ENCODE measurements around the gene SCGB1C1. TPM values are rescaled to one million over a fixed set of nuclear protein-coding genes. Genes with fewer than 3 reads are reported as not detected.

Gene SCGB1C1
- total and polyA plus RNA-seq, 10 of the 15 experiments (the other 5 are each of a cell fraction or from before 2014, with no cell fraction given), result not detected

GRCh38 chr11:225734-226453 is 33.0 kb downstream of the SCGB1C1 start:
- ChIA-PET CTCF (no interaction called here), POLR2A (interaction anchor here (0.5 kb wide), 1 partner anchor 21 kb away, joined by 5 read pairs; no protein-coding TSS in a partner anchor), RAD21 (ENCODE audit: unreplicated experiment) (interaction anchor here (0.7 kb wide), 1 partner anchor 374 kb away, joined by 3 read pairs; no protein-coding TSS in a partner anchor), SMC1A (ENCODE audit: uncharacterized antibody, unreplicated experiment) (no interaction called here)
- in situ Hi-C loops (cut with MboI), result no loop called here
- Histone ChIP-seq H3K79me2 (ENCODE audit: control insufficient read depth, insufficient read depth, low read length) (no peaks in the 10 kb centered on the region), H3K36me3 (ENCODE audit: control insufficient read depth in 2 of 2, insufficient read depth in 2 of 2, low read length in 1 of 2) (peaks cover 0 to 3% of the 10 kb centered on the region in 2 experiments; a peak in 2 of 4 replicates), H3K9me3 (replicated peaks; ENCODE audit: control insufficient read depth, insufficient read depth, low read length) (no peaks in the 10 kb centered on the region), H3K4me3 (peak overlapping the region; percentile 37; the same call in 1 of the 2 replicates), H3K27ac (ENCODE audit: control insufficient read depth, insufficient read depth) (peak overlapping the region; percentile 7), H3K27me3 (replicated peaks in 1 of 2; ENCODE audit: control insufficient read depth in 2 of 2, insufficient read depth in 2 of 2, low read length in 1 of 2) (no peaks in the 10 kb centered on the region), H4K20me1 (ENCODE audit: control insufficient read depth, insufficient read depth) (no peaks in the 10 kb centered on the region), H3K9ac (ENCODE audit: control insufficient read depth, insufficient read depth, low read length) (peak overlapping the region; percentile 35; the same call in 1 of the 2 replicates), H3K4me2 (ENCODE audit: control insufficient read depth, insufficient read depth) (peak overlapping the region; percentile 1), H3K4me1 (ENCODE audit: control insufficient read depth, insufficient read depth, low read length) (no peaks in the 10 kb centered on the region), H2AFZ (ENCODE audit: control insufficient read depth, low read depth, low read length) (peak overlapping the region; percentile 63)
- ATAC-seq, result peak; percentile 99
- DNase-seq (ENCODE audit: low read depth, low spot score), result peak; percentile 53
- BruUV-seq (replicated peaks), result no TSS peak
- FAIRE-seq, result peak; percentile 79
- WGBS (ENCODE audit: insufficient coverage, insufficient replicate concordance, low lambda C conversion rate, missing lambda C conversion rate), result 33% methylated on average over 10 of the region's 10 CpGs
- intact Hi-C loops (cut with micrococcal nuclease; ENCODE audit: unreplicated experiment), result no loop called here
- TF ChIP-seq EGR1 (IDR thresholded peaks at IDR 0.05; ENCODE audit: borderline replicate concordance in 1 of 2, low read depth in 2 of 2, low read length in 2 of 2) (no peak), EZH2 (IDR thresholded peaks at IDR 0.05; ENCODE audit: borderline replicate concordance, control insufficient read depth, low read depth, low read length) (no peak), MTA2 (IDR thresholded peaks at IDR 0.05; ENCODE audit: low read depth) (peak; percentile 37; the same call in 1 of the 2 replicates), TCF12 (IDR thresholded peaks at IDR 0.05; ENCODE audit: low read depth, low read length) (0 out of 2 replicates have a peak, but pooled peaks have one; percentile 24), POLR2A (IDR thresholded peaks at IDR 0.05; ENCODE audit: low read depth, low read length) (peak; percentile 46; the same call in 1 of the 2 replicates), MEF2B (IDR thresholded peaks at IDR 0.05; ENCODE audit: partially characterized antibody, poor library complexity, severe bottlenecking) (peak; percentile 61), RCOR1 (conservative IDR thresholded peaks at IDR 0.05; ENCODE audit: low read depth, low read length) (no peak), RAD51 (IDR thresholded peaks at IDR 0.05) (no peak), RUNX3 (IDR thresholded peaks at IDR 0.05; ENCODE audit: low read length) (peak; percentile 42; the same call in 1 of the 2 replicates), ZNF384 (IDR thresholded peaks at IDR 0.05; ENCODE audit: borderline replicate concordance, low read depth, low read length) (no peak), SMC3 (IDR thresholded peaks at IDR 0.05; ENCODE audit: borderline replicate concordance, low read length) (0 out of 2 replicates have a peak, but pooled peaks have one; percentile 5), HDGF (IDR thresholded peaks at IDR 0.05) (no peak), IRF5 (IDR thresholded peaks at IDR 0.05; ENCODE audit: borderline replicate concordance) (no peak), POLR2AphosphoS5 (IDR thresholded peaks at IDR 0.05; ENCODE audit: low read length) (no peak)
- TF ChIP-seq, protein P1, sequence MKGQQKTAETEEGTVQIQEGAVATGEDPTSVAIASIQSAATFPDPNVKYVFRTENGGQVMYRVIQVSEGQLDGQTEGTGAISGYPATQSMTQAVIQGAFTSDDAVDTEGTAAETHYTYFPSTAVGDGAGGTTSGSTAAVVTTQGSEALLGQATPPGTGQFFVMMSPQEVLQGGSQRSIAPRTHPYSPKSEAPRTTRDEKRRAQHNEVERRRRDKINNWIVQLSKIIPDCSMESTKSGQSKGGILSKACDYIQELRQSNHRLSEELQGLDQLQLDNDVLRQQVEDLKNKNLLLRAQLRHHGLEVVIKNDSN (IDR thresholded peaks at IDR 0.05; ENCODE audit: borderline replicate concordance, extremely low read length, insufficient read depth, low read depth, low read length), result no peak
- TF ChIP-seq, protein P2, sequence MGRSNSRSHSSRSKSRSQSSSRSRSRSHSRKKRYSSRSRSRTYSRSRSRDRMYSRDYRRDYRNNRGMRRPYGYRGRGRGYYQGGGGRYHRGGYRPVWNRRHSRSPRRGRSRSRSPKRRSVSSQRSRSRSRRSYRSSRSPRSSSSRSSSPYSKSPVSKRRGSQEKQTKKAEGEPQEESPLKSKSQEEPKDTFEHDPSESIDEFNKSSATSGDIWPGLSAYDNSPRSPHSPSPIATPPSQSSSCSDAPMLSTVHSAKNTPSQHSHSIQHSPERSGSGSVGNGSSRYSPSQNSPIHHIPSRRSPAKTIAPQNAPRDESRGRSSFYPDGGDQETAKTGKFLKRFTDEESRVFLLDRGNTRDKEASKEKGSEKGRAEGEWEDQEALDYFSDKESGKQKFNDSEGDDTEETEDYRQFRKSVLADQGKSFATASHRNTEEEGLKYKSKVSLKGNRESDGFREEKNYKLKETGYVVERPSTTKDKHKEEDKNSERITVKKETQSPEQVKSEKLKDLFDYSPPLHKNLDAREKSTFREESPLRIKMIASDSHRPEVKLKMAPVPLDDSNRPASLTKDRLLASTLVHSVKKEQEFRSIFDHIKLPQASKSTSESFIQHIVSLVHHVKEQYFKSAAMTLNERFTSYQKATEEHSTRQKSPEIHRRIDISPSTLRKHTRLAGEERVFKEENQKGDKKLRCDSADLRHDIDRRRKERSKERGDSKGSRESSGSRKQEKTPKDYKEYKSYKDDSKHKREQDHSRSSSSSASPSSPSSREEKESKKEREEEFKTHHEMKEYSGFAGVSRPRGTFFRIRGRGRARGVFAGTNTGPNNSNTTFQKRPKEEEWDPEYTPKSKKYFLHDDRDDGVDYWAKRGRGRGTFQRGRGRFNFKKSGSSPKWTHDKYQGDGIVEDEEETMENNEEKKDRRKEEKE (IDR thresholded peaks at IDR 0.05), result no peak
- TF ChIP-seq, protein P3, sequence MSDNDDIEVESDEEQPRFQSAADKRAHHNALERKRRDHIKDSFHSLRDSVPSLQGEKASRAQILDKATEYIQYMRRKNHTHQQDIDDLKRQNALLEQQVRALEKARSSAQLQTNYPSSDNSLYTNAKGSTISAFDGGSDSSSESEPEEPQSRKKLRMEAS (IDR thresholded peaks at IDR 0.05; ENCODE audit: low read depth, low read length), result no peak
